GM18870 (cell line): Measurements from ENCODE around the gene ZNF527.
A peak's percentile ranks its signal among the peaks of the same experiment; 100 is the strongest.
"Not testable (repeated sequence)": the region's sequence is repeated elsewhere in the genome, so short reads cannot be mapped to it uniquely, and the experiment has no call there.

Experiments
- ATAC-seq: cut with Tn5 transposase; IDR thresholded peaks from one replicate; pipeline ENCODE4 v1.9.1; 2021; ENCODE audit warnings: moderate library complexity; ENCODE audit not compliant: unreplicated experiment

Gene ZNF527

GRCh38 chr19:37370880-37371661 is at the start of gene ZNF527:
TSS of gene ZNF527 (plus strand) at chr19:37371099. CDS start at chr19:37374199, 3,100 bp downstream.
- ATAC-seq: peak; percentile 77

- ATAC-seq: no peak
Measured at GRCh38 chr19:37329686-37330085, 41.2 kb upstream of the ZNF527 start.

DNA sequence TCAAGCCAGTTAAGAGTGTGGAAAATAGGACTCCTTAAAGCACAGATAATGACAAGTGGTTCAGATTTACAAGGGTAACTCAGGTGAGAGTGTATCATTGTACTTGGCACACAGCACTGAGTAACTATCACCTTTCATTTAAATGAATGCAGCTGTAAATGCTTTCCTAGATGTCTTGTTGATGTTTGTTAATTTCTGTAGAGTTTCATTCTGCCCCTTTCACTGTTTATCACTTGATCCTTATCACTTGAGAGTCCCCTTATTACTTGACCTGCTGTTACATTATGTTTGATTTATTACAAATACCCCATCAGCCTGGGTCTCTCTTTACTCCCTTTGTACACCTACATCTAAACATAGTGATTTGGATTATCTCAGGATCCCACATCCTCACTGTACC is 38.1 kb upstream of the ZNF527 start:
- no peak for ATAC-seq

DNA sequence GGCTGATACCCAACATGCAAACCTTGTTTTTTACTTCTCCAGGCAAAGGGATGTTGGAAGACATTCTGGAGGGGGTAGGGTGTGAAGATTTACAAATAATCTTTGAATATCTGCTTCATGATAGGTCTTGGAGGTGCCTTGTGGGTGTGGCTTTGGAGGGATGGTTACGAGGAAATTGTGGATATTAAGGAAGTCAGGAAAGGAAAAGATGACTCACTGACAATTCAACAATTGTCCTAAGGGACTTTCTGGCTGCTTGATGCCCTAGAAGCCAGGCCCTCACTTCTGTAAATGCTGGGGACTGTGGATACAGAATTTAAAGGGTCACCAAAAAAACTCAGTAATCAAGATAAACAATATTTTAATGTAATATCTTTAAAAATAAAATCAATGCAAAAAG is 37.4 kb upstream of the ZNF527 start:
- ATAC-seq: no peak

- no peak for ATAC-seq
Measured at GRCh38 chr19:37334179-37335071, 36.5 kb upstream of the ZNF527 start.

DNA sequence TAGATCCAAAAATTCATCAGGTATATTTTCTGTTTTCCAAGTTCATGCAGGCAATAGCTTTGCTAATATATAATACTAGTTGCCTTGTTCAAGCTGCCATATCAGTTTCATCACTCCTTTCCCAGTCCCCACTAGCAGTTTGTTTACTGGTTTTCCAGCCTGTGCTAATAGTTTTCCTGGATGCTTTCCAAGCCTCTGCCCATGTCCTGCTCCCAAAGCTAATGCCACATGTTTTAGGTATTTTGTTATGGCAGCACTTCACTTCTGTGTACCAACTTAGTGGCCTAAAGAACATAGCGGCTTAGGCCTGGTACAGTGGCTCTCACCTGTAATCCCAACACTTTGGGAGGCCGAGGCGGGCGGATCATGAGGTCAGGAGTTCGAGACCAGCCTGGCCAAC is 28.1 kb upstream of the ZNF527 start:
- no peak for ATAC-seq

- no peak for ATAC-seq
Measured at GRCh38 chr19:37346091-37346490, 24.8 kb upstream of the ZNF527 start.

DNA sequence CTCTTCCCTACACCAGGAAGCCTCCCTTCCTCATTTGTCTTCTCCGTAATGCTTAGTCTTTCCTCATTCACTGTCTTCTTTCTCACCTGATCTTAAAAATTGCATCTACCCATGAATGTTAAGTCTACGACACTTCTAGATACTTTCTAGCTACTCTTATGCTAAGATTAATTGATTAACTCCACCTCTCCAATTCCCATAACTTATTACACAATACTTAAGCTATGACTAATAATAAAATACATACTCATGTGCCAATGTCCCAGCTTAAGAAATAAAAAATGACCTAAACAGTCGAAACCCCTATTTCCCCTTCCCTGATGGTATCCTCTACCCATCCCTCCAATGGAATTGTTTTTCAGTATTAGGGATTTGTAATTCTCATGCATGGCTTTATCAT is 22.8 kb upstream of the ZNF527 start:
- ATAC-seq: no peak

- ATAC-seq: no peak
Measured at GRCh38 chr19:37353968-37354367, 16.9 kb upstream of the ZNF527 start.

GRCh38 chr19:37355901-37356300 is 15.0 kb upstream of the ZNF527 start:
- no peak for ATAC-seq

DNA sequence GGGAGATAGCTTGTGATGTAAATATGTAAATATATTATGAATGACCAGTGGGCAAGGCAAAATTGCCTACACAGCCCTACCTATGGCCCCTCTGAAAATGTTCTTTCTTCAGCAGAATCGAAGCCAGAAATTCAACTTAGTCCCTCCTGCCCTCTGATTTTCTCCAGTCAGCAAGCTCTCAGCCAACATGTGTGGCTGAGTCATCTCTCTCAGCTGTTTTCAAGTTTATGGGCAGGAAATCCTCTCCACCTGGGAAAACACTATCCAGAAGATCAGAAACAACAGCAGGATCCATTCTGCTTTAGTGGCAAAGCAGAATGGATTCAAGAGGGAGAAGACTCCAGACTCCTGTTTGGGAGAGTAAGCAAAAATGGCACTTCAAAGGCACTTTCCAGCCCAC is 8.9 kb upstream of the ZNF527 start:
- no peak for ATAC-seq

GRCh38 chr19:37362733-37363132 is 8.2 kb upstream of the ZNF527 start:
- ATAC-seq: no peak

GRCh38 chr19:37370386-37370879 is 466 bp upstream of the ZNF527 start:
- peak; percentile 37 for ATAC-seq

DNA sequence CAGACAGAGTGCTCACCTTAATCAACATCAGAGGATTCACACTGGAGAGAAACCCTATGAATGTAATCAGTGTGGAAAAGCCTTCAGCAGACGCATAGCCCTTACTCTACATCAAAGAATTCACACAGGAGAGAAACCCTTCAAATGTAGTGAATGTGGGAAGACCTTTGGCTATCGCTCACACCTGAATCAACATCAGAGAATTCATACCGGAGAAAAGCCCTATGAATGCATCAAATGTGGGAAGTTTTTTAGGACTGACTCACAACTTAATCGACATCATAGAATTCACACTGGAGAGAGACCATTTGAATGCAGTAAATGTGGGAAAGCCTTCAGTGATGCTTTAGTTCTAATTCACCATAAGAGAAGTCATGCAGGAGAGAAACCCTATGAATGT is 18.3 kb downstream of the ZNF527 start:
- no peak for ATAC-seq

- ATAC-seq: not testable (repeated sequence)
Measured at GRCh38 chr19:37391399-37391798, 20.5 kb downstream of the ZNF527 start.

- no peak for ATAC-seq
Measured at GRCh38 chr19:37401078-37401477, 30.2 kb downstream of the ZNF527 start.

- no peak for ATAC-seq
Measured at GRCh38 chr19:37403403-37403802, 32.5 kb downstream of the ZNF527 start.

DNA sequence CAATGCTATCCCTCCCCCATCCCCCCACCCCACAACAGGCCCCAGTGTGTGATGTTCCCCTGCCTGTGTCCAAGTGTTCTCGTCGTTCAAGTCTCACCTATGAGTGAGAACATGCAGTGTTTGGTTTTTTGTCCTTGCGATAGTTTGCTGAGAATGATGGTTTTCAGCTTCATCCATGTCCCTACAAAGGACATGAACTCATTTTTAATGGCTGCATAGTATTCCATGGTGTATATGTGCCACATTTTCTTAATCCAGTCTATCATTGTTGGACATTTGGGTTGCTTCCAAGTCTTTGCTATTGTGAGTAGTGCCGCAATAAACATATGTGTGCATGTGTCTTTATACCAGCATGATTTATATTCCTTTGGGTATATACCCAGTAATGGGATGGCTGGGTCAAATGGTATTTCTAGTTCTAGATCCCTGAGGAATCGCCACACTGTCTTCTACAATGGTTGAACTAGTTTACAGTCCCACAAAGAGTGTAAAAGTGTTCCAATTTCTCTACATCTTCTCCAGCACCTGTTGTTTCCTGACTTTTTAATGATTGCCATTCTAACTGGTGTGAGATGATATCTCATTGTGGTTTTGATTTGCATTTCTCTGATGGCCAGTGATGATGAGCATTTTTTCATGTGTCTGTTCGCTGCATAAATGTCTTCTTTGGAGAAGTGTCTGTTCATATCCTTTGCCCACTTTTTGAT is 35.4 kb downstream of the ZNF527 start:
- not testable (repeated sequence) for ATAC-seq

GRCh38 chr19:37412700-37413099 is 41.8 kb downstream of the ZNF527 start:
- ATAC-seq: no peak

- no peak for ATAC-seq
Measured at GRCh38 chr19:37413313-37414084, 42.6 kb downstream of the ZNF527 start.
